Mammary microvascular endothelial cell (primary cell): ENCODE data around the gene CACNB4. TPM values are rescaled to one million over a fixed set of nuclear protein-coding genes. Genes with fewer than 3 reads are reported as not detected.

Experiments
- total RNA-seq: library from RNA; depleted of rRNA; stranded (reverse); fragments of >200 nt; gene quantifications from 2 replicates; pipeline ENCODE4 v1.2.3, GENCODE V29; 2015

The CACNB4 gene
- total RNA-seq, result not detected in 2 replicates

GRCh38 chr2:152098496-152099366 lies at the start of gene CACNB4:
CACNB4 (minus strand) TSS chr2:152099044.

GRCh38 chr2:151828143-151828889 lies 270.5 kb downstream of the CACNB4 start, which contains the start of gene ARL5A:
ARL5A (minus strand) TSS chr2:151828421; CDS start chr2:151828176, 245 bp downstream.

Other genes with a start within 250 kb of the CACNB4 start
- 17.7 and 20.3 TPM in 2 replicates for gene STAM2, start 76.7 kb upstream of the CACNB4 start, total RNA-seq
- gene FMNL2, start 236.1 kb upstream of the CACNB4 start, total RNA-seq, result 28.1 and 31.1 TPM in 2 replicates